ENCODE results near the gene MACROD2.

Gene MACROD2

GRCh38 chr20:14816471-14816870, 821.2 kb downstream of the MACROD2 start:
- no peak overlapping the region for H3K4me3 ChIP-seq (ENCODE audit: low read depth, low read length)
- no peak for TF ChIP-seq CTCF (IDR thresholded peaks at IDR 0.05; ENCODE audit: insufficient read depth, low read depth, low read length, missing control alignments)
- DNase-seq (ENCODE audit: low read depth), result no peak

- no peak for DNase-seq (ENCODE audit: low read depth)
- no peak overlapping the region for H3K4me3 ChIP-seq (ENCODE audit: low read depth, low read length)
- no peak for TF ChIP-seq CTCF (IDR thresholded peaks at IDR 0.05; ENCODE audit: insufficient read depth, low read depth, low read length, missing control alignments)
Observed at GRCh38 chr20:14817101-14817500, 821.8 kb downstream of the MACROD2 start.

- DNase-seq (ENCODE audit: low read depth), result no peak
- no peak overlapping the region for H3K4me3 ChIP-seq (ENCODE audit: low read depth, low read length)
- TF ChIP-seq CTCF (IDR thresholded peaks at IDR 0.05; ENCODE audit: insufficient read depth, low read depth, low read length, missing control alignments), result no peak
Observed at GRCh38 chr20:14820771-14821170, 825.5 kb downstream of the MACROD2 start.

GRCh38 chr20:14821251-14821650, 825.9 kb downstream of the MACROD2 start:
- no peak for DNase-seq (ENCODE audit: low read depth)
- no peak overlapping the region for H3K4me3 ChIP-seq (ENCODE audit: low read depth, low read length)
- no peak for TF ChIP-seq CTCF (IDR thresholded peaks at IDR 0.05; ENCODE audit: insufficient read depth, low read depth, low read length, missing control alignments)

- DNase-seq (ENCODE audit: low read depth), result no peak
- TF ChIP-seq CTCF (IDR thresholded peaks at IDR 0.05; ENCODE audit: insufficient read depth, low read depth, low read length, missing control alignments), result no peak
- no peak overlapping the region for H3K4me3 ChIP-seq (ENCODE audit: low read depth, low read length)
Observed at GRCh38 chr20:14824996-14825395, 829.7 kb downstream of the MACROD2 start.

GRCh38 chr20:14826543-14827313, 831.4 kb downstream of the MACROD2 start:
- no peak overlapping the region for H3K4me3 ChIP-seq (ENCODE audit: low read depth, low read length)
- no peak for DNase-seq (ENCODE audit: low read depth)
- no peak for TF ChIP-seq CTCF (IDR thresholded peaks at IDR 0.05; ENCODE audit: insufficient read depth, low read depth, low read length, missing control alignments)

GRCh38 chr20:14828459-14828858, 833.1 kb downstream of the MACROD2 start:
- no peak for TF ChIP-seq CTCF (IDR thresholded peaks at IDR 0.05; ENCODE audit: insufficient read depth, low read depth, low read length, missing control alignments)
- DNase-seq (ENCODE audit: low read depth), result no peak
- no peak overlapping the region for H3K4me3 ChIP-seq (ENCODE audit: low read depth, low read length)
